HG02943 (cell line): Measurements from ENCODE around the gene CDC6.

Experiments used
- ATAC-seq: cut with Tn5 transposase; IDR thresholded peaks from one replicate; pipeline ENCODE4 v1.9.1; 2021; ENCODE audit warnings: mild to moderate bottlenecking, low read depth, moderate library complexity; ENCODE audit not compliant: unreplicated experiment

The CDC6 gene

DNA sequence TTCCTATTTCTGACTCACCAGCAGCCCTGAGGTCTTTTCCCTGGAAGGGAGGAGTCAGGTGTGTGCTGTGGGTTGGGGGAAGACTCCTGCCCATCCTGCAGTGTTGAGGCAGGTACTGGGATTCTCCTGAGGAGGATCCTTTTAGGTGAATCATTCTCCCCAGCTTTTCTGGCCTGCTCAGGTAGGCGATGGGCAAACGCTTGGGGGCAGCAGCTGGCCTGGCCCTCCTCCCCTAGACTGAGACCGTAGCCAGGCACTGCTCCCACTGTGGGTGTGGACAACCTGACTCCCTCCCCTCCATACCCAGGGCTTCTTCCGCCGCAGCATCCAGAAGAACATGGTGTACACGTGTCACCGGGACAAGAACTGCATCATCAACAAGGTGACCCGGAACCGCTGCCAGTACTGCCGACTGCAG lies 61.8 kb downstream of the CDC6 start:
- no peak for ATAC-seq

DNA sequence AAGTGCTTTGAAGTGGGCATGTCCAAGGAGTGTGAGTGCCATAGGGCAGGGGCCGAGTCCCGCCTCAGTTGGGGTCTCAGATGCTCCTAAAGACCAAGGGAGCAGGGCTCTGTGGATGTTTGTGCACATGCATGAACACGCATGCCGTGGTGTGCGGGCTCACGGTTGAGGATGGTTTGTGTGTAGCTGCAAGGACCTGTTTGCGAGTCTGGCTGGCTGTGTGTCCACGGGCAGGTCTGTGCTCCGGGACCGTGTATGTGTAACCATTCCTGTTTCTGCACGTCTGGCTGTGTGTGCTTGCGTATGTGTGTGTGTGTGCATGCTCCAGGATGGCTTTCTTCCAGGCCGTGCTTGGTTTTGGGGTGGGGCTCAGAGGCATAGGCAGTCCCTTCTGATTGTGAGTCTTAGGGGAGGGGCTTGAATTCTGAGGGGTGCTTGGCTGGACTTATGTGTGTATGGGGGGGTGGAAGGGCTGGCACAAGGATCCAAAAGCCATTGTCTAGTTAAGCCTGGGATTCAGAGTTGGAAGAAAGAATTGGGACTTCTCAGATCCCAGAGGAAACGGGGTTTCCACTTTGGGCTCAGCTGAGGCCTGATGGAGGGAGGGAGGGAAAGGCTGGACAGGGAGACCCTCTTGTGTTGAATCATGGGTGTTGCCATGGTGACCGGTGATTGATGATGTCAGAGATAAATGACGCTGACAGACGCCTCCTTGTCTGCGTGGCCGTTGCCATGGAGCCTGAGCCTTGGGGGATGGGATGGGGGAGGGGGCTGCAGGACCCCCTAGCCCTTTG lies 62.4 kb downstream of the CDC6 start:
- no peak for ATAC-seq

DNA sequence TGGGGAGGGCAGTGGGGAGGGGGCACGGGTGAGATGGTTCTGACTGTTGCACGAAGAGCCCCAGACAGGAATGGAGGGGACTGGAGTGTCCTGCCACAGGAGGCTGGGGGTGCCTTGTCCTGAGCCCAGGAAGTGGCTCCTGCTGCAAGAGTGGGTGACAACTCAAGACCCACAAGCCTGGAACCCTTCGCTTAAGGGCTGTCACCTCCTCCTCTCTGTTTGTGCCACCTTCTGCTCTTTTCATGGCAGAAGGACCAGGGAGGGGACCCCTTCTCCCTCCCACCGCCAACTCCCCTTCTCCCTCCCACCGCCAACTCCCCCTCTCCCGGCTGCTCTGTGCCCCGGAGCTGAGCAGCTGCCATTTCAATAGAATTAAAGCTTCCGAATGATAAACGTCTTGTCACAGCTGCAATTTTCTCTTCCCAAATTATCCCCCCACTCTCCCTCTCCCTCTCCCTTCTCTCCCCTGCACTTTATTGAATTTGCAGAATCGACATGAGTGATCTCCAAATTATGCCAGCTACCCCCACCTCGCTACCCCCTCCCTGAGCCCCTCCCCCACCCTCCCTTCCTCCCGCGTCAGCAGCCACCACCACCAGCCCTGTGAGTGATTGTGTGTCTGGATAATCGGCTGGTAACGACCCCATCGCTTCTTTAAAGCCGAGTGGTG lies 63.1 kb downstream of the CDC6 start:
- no peak for ATAC-seq

DNA sequence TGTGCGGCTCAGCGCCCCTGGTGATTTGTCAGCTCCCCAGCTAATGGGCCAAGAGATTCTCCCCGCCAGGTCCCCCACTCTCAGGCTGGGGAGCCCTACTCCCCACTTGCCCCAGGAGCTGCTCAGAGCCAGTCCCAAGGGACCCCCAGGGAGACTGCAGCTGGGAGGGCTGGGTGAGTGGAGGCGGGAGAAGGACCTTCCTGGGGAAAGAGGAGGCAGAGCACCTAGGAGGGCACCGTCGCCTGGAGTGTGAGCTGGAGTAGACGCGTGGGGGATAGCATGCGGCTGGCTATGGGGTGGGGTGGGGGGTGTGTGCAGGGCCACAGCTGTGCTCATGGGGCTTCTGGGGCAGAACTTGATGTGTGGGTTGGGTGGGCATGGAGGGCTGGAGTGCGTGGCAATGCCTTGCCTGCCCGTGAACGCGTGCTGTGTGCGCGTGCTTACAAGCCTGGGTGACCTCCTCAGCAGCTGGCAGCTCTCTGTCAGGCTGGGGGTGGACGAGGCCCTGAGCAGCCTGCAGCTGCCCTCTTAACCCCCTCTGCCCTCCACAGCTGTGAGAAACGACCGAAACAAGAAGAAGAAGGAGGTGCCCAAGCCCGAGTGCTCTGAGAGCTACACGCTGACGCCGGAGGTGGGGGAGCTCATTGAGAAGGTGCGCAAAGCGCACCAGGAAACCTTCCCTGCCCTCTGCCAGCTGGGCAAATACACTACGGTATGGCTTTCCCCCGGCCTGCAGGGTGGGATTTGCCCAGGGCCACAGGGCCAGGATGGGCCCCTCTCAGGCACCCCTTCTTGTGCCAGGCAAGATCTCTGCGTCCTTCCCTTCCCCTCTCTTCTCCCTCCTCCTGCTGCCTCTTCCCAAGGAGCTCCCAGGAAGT lies 63.9 kb downstream of the CDC6 start:
- ATAC-seq: no peak

DNA sequence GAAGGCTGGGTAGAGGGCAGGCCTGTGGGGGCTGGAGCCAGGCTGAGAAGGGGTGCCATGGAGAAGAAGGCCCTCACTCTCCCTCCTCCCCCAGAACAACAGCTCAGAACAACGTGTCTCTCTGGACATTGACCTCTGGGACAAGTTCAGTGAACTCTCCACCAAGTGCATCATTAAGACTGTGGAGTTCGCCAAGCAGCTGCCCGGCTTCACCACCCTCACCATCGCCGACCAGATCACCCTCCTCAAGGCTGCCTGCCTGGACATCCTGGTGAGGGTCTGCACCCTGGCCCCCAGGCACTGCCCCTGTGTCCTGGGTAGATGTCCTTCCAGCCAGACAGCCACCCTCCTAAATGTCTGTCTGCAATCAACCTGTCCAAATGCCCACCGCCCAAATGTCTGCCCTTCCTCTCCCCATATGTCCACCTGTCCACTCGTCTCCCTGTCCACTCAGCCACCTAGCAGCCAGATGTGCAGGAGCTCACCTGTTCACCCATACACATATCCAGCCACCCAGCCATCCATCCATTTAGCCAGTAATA lies 64.6 kb downstream of the CDC6 start:
- ATAC-seq: no peak

DNA sequence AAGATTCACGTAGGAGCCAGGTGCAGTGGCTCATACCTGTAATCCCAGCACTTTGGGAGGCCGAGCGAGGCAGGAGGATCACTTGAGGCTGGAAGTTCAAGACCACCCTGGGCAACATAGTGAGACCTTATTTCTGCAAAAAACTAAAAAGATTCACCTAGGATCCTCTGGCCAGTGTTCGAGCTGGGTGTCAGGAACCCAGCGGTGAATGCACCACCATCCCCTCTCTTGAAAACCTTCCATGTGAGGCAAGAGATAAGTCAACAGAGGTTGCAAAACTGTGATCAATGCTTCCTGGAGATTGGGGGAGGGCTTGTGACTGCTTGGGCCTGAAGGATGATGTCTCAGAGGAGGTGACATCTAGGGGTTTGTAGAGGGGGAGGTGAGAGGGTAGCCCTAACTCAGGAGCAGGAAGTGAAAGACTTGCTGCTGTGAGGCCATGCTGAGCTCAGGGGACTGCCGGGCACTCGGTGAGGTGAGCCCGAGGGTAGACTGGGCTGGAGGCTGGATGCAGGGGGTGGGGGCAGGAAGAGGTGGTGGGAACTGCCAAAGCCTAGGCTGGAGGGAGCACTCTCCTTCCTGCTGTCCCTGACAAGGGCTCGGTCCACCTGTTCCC lies 65.2 kb downstream of the CDC6 start:
- ATAC-seq: no peak
